ENCODE measurements around the gene CELF4.

- TF ChIP-seq, protein P1, sequence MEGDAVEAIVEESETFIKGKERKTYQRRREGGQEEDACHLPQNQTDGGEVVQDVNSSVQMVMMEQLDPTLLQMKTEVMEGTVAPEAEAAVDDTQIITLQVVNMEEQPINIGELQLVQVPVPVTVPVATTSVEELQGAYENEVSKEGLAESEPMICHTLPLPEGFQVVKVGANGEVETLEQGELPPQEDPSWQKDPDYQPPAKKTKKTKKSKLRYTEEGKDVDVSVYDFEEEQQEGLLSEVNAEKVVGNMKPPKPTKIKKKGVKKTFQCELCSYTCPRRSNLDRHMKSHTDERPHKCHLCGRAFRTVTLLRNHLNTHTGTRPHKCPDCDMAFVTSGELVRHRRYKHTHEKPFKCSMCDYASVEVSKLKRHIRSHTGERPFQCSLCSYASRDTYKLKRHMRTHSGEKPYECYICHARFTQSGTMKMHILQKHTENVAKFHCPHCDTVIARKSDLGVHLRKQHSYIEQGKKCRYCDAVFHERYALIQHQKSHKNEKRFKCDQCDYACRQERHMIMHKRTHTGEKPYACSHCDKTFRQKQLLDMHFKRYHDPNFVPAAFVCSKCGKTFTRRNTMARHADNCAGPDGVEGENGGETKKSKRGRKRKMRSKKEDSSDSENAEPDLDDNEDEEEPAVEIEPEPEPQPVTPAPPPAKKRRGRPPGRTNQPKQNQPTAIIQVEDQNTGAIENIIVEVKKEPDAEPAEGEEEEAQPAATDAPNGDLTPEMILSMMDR (IDR thresholded peaks at IDR 0.05; ENCODE audit: extremely low read depth in 1 of 2, insufficient read depth in 1 of 2, low read depth in 1 of 2, low read length in 2 of 2): no peak
- TF ChIP-seq POLR2A (IDR thresholded peaks at IDR 0.05; ENCODE audit: low read depth, low read length) (no peak), POLR2AphosphoS5 (IDR thresholded peaks at IDR 0.05; ENCODE audit: insufficient read depth, low read depth, low read length) (no peak), EZH2 (IDR thresholded peaks at IDR 0.05; ENCODE audit: borderline replicate concordance, low read depth, low read length, severe bottlenecking) (no peak), GATA2 (IDR thresholded peaks at IDR 0.05; ENCODE audit: insufficient read depth, insufficient read length, low read depth, low read length) (no peak)
- TF ChIP-seq, protein P2, sequence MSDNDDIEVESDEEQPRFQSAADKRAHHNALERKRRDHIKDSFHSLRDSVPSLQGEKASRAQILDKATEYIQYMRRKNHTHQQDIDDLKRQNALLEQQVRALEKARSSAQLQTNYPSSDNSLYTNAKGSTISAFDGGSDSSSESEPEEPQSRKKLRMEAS (IDR thresholded peaks at IDR 0.05; ENCODE audit: insufficient read depth, insufficient read length): no peak
Observed at GRCh38 chr18:37491526-37491925, 74.1 kb downstream of the CELF4 start.
